ENCODE measurements around the gene RIPK3.

The RIPK3 gene

DNA sequence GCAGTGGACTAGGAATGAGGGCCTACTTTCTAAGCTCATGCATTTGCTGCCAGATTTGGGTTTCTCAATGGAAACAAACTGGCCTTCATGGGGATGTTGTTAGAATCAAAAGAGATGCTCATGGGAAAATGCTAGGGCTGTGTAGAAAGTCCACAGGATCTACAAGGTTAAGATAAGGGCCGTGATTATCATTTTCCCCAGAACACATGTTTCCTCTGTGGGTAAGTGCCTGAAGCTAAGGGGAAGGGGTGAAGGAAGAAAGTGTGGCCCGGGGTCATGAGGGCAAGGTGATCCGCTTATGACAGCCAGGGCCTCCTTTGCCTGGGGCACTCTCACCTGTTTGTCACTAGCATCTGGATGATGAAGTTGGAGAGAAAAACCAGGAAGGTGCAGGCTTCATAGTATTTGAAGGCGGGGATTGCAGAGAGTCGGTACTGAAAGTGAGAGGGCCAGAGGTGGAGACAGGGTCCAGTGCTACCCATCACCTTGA is 14.7 kb downstream of the RIPK3 start:
- in situ Hi-C loops (cut with HindIII; ENCODE audit: low sequenced_read_pairs): no loop called here

DNA sequence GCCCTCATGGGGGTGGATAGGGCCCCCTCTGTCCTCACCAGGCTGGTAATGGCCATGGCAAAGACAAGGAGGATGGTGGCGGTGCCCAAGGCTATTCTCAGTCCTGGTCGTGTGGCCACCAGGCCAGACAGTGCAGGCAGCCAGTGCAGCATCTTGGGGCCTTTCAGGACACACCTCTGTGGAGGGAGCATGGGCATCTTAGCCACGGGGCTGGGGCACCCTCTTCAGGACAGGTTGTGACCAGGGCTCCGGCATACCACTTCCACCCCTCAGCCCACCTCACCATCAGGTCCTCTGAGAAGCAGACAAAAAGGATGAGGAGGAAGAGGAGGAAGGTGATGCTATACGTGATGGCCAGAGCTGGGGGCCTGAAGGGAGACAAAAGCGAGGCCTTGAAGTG is 15.8 kb downstream of the RIPK3 start:
- in situ Hi-C loops (cut with HindIII; ENCODE audit: low sequenced_read_pairs): no loop called here

DNA sequence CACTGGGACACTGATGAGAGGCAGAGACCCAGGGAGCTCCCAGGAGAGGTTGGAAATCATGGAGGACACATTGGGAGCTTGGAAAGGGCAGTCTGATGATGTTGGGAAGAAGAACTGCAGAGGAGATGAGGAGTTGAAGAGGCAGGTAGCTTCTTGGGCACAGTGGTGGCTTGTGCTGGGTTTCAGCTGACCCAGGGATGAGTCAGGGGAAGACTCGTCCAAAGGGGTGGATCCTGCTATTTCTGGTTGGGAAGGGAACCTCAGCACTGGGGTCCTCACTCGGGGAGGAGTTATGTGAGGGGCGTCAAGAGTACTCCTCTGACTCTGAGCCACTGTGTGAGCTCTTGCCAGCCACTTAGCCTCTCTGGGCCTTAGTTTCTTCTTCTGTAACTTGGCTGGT is 16.4 kb downstream of the RIPK3 start:
- in situ Hi-C loops (cut with HindIII; ENCODE audit: low sequenced_read_pairs): no loop called here

DNA sequence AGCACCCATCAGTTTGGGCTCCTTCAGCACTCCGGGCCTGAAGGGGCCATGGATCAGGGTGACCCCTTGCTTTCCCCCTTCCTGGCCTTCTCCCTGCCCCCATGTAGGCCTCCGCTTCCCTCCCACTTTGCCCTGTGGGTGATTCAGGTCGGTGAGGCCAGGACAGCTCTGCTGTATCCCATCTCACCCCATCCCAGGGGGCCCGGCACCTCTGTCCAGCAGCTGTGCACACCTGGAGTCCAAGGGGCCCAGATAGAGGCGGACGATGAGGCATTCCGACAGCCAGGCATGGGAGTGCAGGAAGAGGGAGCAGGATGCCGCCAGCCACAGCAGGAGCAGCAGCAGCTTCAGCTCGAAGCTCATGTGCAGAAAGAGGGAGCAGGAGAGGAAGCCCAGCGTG is 17.1 kb downstream of the RIPK3 start:
- in situ Hi-C loops (cut with HindIII; ENCODE audit: low sequenced_read_pairs): no loop called here

DNA sequence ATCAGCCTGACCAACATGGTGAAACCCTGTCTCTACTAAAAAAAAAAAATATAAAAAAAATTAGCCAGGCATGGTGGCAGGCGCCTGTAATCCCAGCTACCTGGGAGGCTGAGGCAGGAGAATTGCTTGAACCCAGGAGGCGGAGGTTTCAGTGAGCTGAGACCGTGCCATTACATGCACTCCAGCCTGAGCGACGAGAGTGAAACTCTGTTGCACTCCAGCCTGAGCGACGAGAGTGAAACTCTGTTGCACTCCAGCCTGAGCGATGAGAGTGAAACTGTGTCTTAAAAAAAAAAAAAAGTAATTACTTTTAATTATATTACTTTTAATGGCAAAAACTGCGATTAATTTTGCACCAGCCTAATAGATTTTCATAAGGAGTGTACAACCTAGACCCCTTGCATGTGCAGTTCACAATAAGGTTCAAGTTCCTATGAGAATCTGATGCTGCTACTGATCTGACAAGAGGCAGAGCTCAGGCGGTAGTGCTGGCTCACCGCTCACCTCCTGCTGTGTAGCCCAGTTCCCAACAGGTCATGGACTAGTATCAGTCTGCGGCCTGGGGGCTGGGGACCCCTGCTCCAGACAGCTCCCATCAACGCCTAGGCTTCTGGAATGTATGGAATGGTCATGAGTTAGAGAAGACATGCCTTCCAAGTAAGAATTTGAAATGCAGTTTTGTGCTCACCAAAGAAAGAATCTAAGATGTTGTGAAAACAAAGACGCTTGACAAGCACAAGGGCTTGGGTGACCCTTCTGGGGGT is 18.4 kb downstream of the RIPK3 start:
- in situ Hi-C loops (cut with HindIII; ENCODE audit: low sequenced_read_pairs): no loop called here

DNA sequence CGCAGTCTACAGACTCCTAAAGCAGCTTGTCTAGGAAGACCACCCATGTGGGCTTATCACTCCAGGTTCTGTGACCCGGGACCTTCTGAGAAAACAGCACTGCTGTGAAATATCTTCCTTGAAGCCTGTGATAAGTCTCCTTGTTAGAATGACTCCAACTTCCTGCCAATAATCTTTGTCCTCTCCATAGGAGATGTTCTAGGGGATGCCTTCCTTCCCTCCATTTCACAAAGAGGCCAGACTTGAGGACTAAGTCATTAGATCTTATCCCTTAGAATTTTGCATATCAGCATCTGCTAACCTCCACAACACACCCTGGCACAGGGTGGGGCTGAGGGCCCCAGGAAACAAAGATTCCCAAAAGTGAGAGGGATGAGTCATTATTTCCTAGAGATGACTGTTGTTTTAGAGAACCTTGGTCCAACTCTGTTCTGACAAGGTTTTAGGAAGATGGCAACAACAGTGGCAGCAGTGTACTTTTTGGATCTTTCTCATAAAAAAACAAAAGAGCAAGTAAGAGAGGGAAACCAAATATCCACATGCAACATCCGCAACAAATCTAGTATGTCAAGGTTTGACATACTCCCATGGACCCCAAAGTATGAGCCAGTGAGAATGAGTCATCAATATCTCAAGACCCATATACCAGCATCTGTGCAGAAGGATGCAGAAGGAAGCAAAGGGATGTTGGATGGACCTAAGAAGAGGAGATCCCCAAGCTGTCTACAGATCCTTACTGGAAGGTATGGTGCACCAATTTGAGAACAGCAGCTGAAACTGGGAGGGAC is 22.5 kb downstream of the RIPK3 start:
- in situ Hi-C loops (cut with HindIII; ENCODE audit: low sequenced_read_pairs): no loop called here

DNA sequence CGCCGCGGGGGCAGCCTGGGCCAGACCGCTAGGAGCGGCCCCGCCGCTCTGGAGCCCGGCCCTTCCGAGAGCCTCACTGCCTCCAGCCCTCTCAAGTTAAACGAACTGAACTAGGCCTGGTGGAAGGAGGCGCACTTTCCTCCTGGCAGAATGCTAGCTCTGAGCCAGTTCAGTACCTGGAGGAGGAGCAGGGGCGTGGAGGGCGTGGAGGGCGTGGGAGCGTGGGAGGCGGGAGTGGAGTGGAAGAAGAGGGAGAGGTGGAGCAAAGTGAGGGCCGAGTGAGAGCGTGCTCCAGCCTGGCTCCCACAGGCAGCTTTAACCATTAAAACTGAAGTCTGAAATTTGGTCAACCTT is 23.2 kb downstream of the RIPK3 start:
- in situ Hi-C loops (cut with HindIII; ENCODE audit: low sequenced_read_pairs): no loop called here

DNA sequence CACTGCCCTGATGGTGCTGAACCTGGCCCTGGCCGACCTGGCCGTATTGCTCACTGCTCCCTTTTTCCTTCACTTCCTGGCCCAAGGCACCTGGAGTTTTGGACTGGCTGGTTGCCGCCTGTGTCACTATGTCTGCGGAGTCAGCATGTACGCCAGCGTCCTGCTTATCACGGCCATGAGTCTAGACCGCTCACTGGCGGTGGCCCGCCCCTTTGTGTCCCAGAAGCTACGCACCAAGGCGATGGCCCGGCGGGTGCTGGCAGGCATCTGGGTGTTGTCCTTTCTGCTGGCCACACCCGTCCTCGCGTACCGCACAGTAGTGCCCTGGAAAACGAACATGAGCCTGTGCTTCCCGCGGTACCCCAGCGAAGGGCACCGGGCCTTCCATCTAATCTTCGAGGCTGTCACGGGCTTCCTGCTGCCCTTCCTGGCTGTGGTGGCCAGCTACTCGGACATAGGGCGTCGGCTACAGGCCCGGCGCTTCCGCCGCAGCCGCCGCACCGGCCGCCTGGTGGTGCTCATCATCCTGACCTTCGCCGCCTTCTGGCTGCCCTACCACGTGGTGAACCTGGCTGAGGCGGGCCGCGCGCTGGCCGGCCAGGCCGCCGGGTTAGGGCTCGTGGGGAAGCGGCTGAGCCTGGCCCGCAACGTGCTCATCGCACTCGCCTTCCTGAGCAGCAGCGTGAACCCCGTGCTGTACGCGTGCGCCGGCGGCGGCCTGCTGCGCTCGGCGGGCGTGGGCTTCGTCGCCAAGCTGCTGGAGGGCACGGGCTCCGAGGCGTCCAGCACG is 23.8 kb downstream of the RIPK3 start:
- in situ Hi-C loops (cut with HindIII; ENCODE audit: low sequenced_read_pairs): no loop called here

DNA sequence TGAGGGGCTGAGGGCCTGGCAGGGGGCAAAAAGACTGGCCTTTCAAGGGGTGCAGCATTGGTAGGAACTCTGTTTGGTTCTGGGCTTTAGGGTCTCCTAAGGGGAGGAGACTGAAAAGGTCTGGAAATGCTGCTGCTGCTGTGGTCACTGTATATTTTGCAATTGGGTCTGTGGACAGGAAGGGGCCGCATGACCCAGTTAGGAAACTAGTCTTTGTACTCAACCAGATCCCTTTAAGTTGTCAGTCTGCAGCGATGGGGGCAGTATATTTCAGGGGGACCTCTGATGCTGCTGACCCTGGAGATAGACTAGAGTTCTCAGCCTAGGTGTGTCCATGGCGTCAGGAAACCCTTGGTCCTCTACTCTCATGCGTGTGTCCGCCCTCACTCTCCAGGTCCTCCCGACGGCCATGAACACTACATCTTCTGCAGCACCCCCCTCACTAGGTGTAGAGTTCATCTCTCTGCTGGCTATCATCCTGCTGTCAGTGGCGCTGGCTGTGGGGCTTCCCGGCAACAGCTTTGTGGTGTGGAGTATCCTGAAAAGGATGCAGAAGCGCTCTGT is 24.5 kb downstream of the RIPK3 start:
- in situ Hi-C loops (cut with HindIII; ENCODE audit: low sequenced_read_pairs): no loop called here

DNA sequence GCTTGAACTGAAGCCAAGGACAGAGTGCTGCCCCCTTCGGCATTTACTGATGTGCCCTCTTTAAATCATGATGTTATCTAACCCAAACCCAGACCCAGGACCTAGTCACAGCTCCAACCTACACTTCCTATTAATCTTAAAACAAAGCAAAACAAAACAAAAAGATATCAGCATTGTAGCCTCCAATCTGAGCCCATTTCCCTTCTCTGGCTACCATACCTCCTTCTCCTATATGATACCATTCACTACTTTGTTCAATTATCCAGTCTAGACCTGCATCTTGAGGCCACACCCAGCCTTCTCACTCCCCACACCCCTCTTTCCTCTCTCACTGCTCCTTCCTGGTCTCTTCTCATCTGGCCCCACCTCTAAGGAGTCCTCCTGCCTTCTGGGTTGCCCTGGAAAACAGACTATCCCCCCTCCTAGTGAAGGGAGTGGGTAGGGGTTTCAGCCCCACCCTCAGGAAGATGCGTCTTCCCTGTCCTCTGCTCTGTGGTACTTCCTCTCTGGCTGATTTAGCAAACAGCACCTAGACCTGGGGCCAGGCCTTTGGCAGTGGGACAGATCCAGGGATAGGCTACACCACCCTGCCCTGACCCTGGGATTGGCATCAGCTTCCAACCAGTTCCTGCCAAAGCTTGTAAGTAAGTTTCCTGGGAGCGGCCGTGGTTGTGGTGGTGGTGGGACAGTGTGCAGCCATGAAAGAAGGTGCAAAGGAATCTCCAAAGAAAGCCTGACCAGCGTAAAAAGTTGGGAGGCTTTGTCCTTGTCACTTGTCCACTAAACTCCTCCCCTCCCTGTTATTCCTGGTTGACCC is 25.2 kb downstream of the RIPK3 start:
- in situ Hi-C loops (cut with HindIII; ENCODE audit: low sequenced_read_pairs): no loop called here

DNA sequence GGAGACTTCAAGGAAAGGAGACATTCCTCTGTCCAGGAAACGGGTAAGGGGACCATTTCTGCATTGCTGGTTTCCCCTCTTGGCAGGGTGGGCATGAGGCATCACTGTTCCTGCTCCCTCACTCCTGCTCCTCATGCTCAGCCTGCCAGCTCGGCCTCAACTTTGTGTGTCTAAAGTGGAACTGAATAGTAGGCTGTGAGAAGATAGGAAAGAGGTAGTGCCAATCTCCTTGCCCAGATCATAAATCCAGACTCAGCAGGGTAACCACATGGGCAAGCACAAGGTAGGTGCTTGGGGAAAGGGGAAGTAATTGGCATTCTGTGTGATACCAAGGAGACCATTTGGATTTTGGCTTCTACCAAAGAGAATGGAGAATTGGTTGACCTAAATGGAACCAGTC is 25.9 kb downstream of the RIPK3 start:
- in situ Hi-C loops (cut with HindIII; ENCODE audit: low sequenced_read_pairs): no loop called here

DNA sequence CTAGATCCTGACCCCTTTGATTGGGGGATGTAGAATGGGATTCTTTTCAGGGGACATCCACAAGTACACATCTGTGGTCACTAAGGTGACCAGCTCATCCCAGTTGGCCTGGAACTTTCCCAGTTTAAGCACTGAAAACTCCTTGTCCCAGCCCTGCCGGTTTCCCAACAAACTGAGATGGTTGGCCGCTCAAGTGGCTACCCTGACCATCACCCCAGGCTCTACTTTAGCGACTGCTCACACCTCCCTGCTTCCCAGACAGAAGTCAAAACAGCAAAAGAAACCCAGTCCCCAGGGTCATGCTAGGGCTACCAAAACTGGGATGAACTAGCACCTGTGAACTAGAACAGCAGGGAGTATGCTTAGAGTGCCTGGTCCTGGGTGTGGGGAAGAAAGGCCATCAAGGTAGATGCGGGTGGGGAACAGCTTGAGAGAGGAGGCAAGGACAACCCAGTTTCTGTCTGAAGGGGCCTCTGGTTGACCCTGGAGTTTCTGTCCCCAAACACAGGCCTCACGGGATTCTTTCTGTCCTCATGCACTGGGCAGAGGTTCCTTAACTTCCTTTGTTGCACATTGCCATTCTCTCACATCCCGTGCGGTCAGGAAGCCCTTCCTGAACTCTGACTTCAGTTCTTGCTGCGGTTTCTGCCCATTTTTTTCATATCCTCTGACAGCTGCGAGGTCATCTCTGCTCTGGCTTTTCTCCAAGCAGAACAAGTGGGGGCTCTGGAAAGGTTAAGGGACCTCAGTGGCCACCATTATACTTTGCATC is 26.9 kb downstream of the RIPK3 start:
- in situ Hi-C loops (cut with HindIII; ENCODE audit: low sequenced_read_pairs): no loop called here

DNA sequence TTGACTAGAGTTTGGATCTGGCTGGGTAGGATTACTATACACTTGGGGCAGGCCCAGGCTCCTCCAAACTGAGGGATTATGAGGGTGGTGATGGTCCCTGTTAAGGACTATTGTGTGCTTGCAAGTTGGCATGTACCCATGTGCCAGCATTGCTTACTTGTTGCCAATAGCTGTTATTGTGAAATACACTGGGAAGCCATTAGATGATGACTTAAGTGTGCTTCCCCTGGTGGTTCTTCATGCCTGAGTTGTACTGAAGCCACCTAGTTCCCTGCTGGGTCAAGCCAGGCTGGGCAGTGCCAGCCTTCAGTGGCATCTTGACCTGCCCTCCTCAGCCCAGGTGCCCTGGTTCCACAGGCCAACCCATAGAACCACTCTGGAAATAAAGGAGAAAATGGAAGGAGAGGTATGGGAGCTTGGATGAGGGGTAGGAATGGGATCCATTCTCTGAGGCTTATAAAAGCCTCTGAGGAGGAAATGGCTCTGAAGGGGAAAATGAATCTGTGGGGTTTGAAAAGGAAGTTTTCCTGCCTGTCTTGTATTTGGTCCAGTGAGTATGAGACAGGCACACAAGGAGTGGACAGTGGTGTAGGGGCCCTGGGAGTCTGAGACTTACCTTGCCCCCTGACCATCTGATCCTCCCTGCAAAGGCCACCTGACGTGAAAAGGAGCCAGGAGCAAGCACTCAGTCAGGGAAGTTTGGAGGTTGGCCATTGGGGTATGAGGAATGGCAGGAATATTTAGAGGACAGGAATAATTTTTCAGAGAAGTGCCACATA is 27.8 kb downstream of the RIPK3 start:
- in situ Hi-C loops (cut with HindIII; ENCODE audit: low sequenced_read_pairs): no loop called here

DNA sequence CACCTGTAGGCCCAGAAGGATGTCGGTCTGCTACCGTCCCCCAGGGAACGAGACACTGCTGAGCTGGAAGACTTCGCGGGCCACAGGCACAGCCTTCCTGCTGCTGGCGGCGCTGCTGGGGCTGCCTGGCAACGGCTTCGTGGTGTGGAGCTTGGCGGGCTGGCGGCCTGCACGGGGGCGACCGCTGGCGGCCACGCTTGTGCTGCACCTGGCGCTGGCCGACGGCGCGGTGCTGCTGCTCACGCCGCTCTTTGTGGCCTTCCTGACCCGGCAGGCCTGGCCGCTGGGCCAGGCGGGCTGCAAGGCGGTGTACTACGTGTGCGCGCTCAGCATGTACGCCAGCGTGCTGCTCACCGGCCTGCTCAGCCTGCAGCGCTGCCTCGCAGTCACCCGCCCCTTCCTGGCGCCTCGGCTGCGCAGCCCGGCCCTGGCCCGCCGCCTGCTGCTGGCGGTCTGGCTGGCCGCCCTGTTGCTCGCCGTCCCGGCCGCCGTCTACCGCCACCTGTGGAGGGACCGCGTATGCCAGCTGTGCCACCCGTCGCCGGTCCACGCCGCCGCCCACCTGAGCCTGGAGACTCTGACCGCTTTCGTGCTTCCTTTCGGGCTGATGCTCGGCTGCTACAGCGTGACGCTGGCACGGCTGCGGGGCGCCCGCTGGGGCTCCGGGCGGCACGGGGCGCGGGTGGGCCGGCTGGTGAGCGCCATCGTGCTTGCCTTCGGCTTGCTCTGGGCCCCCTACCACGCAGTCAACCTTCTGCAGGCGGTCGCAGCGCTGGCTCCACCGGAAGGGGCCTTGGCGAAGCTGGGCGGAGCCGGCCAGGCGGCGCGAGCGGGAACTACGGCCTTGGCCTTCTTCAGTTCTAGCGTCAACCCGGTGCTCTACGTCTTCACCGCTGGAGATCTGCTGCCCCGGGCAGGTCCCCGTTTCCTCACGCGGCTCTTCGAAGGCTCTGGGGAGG is 28.9 kb downstream of the RIPK3 start, which contains the start of gene LTB4R:
LTB4R (plus strand) TSS at position 857 of the 959 bp plus-strand sequence. CDS start 4,150 bp downstream, outside the sequence.
- in situ Hi-C loops (cut with HindIII; ENCODE audit: low sequenced_read_pairs): no loop called here

DNA sequence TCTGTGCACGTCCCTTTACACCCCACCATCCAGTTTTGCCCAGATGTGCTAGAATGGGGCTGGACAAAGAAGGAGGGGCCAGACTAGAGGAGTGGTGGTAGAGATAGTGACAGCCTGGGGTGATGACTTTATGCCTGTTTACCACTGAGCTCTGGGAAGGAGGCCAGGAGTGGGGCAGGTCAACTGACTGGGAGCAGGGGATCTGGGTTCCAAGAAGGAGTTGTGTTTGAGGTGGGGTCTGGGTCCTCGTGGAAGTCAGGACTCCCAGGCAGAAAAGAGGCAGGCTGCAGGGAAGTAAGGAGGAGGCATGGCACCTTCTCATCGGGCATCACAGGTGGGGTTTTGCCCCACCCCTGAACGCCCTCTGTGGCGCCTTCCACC is 29.5 kb downstream of the RIPK3 start:
- in situ Hi-C loops (cut with HindIII; ENCODE audit: low sequenced_read_pairs): no loop called here

DNA sequence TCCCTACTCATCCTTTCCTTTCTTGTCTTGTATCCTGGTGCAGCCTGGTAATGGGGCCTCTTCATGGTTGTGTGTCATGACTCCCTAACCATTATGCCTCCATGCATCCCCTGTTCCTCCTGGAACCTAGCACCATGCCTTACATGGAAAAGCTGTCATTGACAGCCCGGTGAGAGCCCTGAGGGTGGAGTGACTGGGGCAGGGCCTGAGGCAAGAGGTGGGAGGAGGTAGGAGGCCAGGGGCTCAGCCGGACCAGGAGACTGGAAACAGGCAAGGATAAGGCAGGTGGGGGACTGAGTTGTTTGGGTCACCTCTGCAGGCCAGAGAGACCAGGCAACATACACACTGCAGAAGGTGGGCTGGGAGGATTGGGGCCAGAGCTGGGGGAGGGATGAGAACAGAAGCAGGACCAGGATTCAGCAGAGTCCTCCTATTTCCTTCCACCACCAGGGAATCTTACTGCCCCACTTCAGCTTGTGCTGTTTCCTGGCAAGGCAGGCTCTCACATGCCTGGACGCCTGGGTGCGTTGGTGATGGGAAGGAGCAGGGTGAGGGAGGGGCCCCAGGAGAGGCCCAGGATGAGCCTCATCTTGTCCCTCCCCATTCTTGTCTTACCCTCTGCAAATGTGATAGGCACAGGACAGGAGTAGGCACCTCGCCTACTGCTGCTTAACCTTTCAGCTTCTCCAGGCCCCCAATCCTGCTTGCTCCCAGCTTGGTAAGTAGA is 30.1 kb downstream of the RIPK3 start, which contains the start of gene LTB4R2:
LTB4R2 (plus strand) TSS at position 603 of the 727 bp plus-strand sequence. CDS start 525 bp downstream, outside the sequence.
- in situ Hi-C loops (cut with HindIII; ENCODE audit: low sequenced_read_pairs): no loop called here

Data from DLD1 (cell line).